Bronchial epithelial cell (primary cell): ENCODE results near the gene KLC1. TPM values are rescaled to one million over a fixed set of nuclear protein-coding genes. Genes with fewer than 3 reads are reported as not detected.
A peak's percentile ranks its signal among the peaks of the same experiment; 100 is the strongest.

ENCODE experiments used
- DNase-seq: peaks from one replicate; pipeline ENCODE4 v3.0.0-alpha.2; 2010; ENCODE audit warnings: low read depth
- FAIRE-seq: peaks from 2 replicates; lab custom pipeline; 2011; peaks lifted over from hg19 to GRCh38; lab: Jason Lieb, UNC
- H3K27me3 ChIP-seq: 2 replicates; pipeline ENCODE4 v1.5.1; 2011; ENCODE audit warnings: low read length; ENCODE audit not compliant: control insufficient read depth, insufficient read depth
- H3K36me3 ChIP-seq: 2 replicates; pipeline ENCODE4 v1.5.1; 2011; ENCODE audit warnings: low read length; ENCODE audit not compliant: control insufficient read depth, insufficient read depth
- H3K4me3 ChIP-seq: 2 replicates; pipeline ENCODE4 v1.5.1; 2011; ENCODE audit warnings: mild to moderate bottlenecking, low read depth, low read length, control low read depth
- total RNA-seq: library from RNA; depleted of rRNA; stranded (reverse); fragments of >200 nt; gene quantifications from 2 replicates; pipeline ENCODE4 v1.2.1, GENCODE V29; 2014
- TF ChIP-seq, protein P1 (sequence below): IDR thresholded peaks from 2 replicates; pipeline ENCODE4 v1.5.1; 2011; ENCODE audit warnings: mild to moderate bottlenecking, moderate library complexity, low read length, control low read depth, inconsistent platforms; ENCODE audit not compliant: insufficient read depth, severe bottlenecking

The KLC1 gene
- total RNA-seq, 1 donor from 2014 or later, result 249 TPM

DNA sequence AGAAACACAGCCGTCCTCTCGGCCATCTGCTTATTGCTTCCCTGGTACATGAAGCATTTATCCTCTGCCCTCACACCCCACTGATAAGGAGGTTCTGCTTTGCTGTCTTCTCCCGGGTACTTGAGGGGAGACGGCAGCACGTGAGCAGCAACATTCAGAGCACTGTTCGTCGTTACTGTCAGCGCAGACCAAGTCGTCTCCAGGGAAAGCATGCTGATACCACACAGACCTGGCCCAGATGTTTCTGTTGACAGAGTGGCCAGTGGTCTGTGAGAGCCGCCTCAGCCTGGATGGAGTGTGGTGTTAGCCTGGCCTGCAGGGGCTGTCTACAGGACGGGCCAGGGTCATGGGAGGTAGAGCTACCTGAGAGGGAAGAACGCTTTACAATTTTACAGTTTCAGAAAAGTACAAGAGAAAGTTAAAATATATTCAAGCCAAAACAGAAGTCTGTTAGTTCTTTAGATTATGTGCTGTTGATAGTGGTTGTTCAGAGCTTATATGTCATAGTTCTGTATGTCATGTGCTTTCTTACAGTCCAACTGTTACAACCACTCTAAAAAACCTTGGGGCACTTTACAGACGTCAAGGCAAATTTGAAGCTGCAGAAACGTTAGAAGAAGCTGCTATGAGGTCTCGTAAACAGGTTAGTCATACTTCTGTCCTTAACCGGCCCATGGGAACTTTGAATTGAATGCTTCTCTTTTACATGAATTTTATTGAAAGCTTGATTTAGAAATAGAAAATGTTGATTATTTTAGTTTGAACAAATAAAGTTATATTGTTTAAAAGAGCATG, 48.1 kb downstream of the KLC1 start:
- DNase-seq (no peak), FAIRE-seq (no peak)
- Histone ChIP-seq H3K36me3 (peaks cover 34% of the 10 kb centered on the region), H3K4me3 (no peak overlapping the region), H3K27me3 (no peaks in the 10 kb centered on the region)
- TF ChIP-seq, protein P1, sequence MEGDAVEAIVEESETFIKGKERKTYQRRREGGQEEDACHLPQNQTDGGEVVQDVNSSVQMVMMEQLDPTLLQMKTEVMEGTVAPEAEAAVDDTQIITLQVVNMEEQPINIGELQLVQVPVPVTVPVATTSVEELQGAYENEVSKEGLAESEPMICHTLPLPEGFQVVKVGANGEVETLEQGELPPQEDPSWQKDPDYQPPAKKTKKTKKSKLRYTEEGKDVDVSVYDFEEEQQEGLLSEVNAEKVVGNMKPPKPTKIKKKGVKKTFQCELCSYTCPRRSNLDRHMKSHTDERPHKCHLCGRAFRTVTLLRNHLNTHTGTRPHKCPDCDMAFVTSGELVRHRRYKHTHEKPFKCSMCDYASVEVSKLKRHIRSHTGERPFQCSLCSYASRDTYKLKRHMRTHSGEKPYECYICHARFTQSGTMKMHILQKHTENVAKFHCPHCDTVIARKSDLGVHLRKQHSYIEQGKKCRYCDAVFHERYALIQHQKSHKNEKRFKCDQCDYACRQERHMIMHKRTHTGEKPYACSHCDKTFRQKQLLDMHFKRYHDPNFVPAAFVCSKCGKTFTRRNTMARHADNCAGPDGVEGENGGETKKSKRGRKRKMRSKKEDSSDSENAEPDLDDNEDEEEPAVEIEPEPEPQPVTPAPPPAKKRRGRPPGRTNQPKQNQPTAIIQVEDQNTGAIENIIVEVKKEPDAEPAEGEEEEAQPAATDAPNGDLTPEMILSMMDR, result no peak

DNA sequence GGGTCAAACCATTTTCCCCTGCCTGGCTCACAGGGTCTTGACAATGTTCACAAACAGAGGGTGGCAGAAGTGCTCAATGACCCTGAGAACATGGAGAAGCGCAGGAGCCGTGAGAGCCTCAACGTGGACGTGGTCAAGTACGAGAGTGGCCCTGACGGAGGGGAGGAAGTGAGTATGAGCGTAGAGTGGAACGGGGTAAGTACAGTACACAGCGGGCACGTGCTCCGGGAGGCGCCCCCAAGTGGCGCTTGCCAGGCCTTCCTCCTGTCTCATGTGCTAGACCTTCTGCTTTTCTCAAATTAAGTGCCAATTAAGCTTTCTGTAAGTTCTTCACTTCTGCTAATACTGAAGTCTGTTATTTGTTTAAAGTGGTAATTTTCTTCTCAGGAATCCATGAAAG, 50.3 kb downstream of the KLC1 start:
- Histone ChIP-seq H3K27me3 (no peaks in the 10 kb centered on the region), H3K36me3 (peaks cover 41% of the 10 kb centered on the region), H3K4me3 (no peak overlapping the region)
- DNase-seq, result no peak
- TF ChIP-seq, protein P1, result peak; percentile 54
- FAIRE-seq, result no peak

DNA sequence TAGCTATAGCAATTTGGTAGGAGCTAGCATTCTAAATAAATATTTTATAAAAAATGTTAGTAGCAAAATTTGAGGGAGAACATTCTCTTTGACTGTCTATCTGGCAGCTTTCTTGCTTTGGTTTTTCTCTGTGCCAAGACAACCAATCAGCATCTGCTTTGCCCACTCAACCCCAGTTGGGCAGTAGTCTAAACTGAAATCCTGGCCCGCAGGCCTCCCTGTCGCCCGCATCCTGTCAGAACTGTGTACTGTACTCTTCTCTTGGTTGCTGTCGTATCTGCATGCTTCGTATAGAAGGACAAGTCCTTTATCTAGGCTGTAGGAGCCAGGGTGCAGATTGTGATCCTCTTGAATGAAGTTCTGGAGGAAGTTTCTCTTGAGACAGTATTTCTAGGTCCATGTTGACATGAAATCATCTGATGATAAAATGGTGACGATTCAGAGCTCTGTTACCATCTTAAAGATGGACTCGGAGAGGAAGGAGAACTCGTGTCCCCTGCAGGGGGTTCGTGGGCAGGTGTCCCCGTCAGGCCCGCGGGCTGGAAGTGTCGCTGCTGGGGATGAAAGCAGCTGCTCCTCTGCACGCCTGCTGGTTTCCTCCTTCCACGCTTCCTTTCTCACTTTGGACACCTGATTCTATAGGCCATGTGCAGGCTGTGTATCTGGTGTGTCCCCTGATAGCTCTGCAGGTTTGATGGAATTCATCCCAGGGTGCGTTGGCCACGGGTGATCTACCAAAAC, 51.6 kb downstream of the KLC1 start:
- no peak for DNase-seq
- TF ChIP-seq, protein P1, result no peak
- no peak overlapping the region for H3K4me3 ChIP-seq
- FAIRE-seq, result no peak
- H3K36me3 ChIP-seq, result peaks cover 41% of the 10 kb centered on the region
- no peaks in the 10 kb centered on the region for H3K27me3 ChIP-seq

DNA sequence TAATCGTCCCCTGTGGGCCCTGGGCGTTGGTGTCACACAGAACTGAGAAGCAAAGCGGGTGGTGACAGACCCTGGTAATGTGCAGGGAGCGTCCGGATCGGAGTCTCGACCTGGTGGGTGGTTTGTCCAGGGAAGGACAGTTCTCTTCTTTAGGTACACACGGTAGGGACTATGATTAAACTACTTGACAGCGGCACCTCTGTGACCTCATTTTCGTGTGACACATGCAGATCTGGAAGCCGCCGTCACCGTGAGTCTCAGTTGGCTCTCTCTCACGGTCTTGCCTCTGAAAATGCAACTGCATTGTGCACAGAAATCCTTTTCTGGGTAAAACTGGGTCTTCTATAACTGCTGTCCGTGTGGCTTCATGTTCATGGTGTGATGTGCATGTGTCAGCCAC, 54.1 kb downstream of the KLC1 start:
- DNase-seq (no peak), FAIRE-seq (peak; percentile 7)
- no peak overlapping the region for H3K4me3 ChIP-seq
- H3K36me3 ChIP-seq, result peaks cover 40% of the 10 kb centered on the region
- TF ChIP-seq, protein P1, result no peak
- H3K27me3 ChIP-seq, result no peaks in the 10 kb centered on the region

DNA sequence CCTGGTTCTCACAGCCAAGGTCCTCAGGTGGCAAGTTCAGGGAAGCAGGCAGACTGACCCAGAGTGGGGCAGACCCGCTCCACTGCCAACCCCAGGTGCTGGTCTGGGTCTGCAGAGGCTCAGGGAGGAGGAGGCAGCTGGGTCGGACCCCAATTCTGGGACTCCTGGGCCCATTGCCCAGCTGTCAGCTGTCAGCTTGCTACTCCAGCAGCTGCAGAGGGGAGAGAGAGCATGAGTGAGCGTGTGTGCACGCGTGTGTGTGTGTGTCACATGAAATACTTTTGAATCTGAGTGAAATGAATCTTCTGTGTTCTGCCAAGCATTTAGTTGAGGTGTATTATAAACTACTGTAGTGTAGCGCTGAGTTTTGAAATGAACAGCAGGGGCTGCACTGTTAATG, 55.5 kb downstream of the KLC1 start:
- no peak for FAIRE-seq
- peaks cover 38% of the 10 kb centered on the region for H3K36me3 ChIP-seq
- H3K4me3 ChIP-seq, result no peak overlapping the region
- no peak for DNase-seq
- TF ChIP-seq, protein P1, result no peak
- H3K27me3 ChIP-seq, result no peaks in the 10 kb centered on the region
